Measurements from ENCODE around the gene ABRAXAS1. TPM values are rescaled to one million over a fixed set of nuclear protein-coding genes. Genes with fewer than 3 reads are reported as not detected.
A peak's percentile ranks its signal among the peaks of the same experiment; 100 is the strongest.

ABRAXAS1 gene
- polyA plus RNA-seq, 1 of the 3 experiments (the other 2 are of a cell fraction) = 4.9 TPM

GRCh38 chr4:83489711-83490326 is 4.9 kb upstream of the ABRAXAS1 start:
- Histone ChIP-seq H3K9me3 (no peaks in the 10 kb centered on the region), H3K4me3 (ENCODE audit: low read depth in 2 of 2, low read length in 1 of 2) (no peak overlapping the region), H3K4me1 (ENCODE audit: control insufficient read depth in 1 of 2, insufficient read depth in 2 of 2, low read depth in 1 of 2, low read length in 1 of 2) (0 out of 4 replicates have a peak, but pooled peaks cover 0 to 6% of the 10 kb centered on the region in 2 experiments), H3K4me2 (no peak overlapping the region), H3K27me3 (ENCODE audit: insufficient read depth) (no peaks in the 10 kb centered on the region), H4K20me1 (ENCODE audit: insufficient read depth) (no peaks in the 10 kb centered on the region), H3K9ac (no peak overlapping the region), H3K36me3 (replicated peaks in 1 of 2; ENCODE audit: control insufficient read depth in 1 of 2, insufficient read depth in 2 of 2, low read length in 1 of 2) (no peaks in the 10 kb centered on the region), H3K27ac (ENCODE audit: low read depth in 2 of 2, low read length in 1 of 2) (no peak overlapping the region), H3K79me2 (ENCODE audit: insufficient read depth) (no peaks in the 10 kb centered on the region), H2AFZ (ENCODE audit: low read depth) (peak overlapping the region; percentile 59; the same call in 1 of the 2 replicates), H3F3A (replicated peaks; ENCODE audit: insufficient read depth) (no peaks in the 10 kb centered on the region), H3K9me2 (no peaks in the 10 kb centered on the region)
- CTCF ChIA-PET = interaction anchor here (0.8 to 1.9 kb wide), 3 partner anchors 9 to 155 kb away, joined by 3 to 8 read pairs (median 3); no protein-coding TSS in a partner anchor
- no peak for TF ChIP-seq NFIC (IDR thresholded peaks at IDR 0.05; ENCODE audit: borderline replicate concordance)
- no peak for TF ChIP-seq RFX5 (IDR thresholded peaks at IDR 0.05; ENCODE audit: low read length)
- no peak for TF ChIP-seq POLR2AphosphoS5 (IDR thresholded peaks at IDR 0.05; ENCODE audit: low read depth, low read length)
- TF ChIP-seq RXRA (IDR thresholded peaks at IDR 0.05; ENCODE audit: borderline replicate concordance, low read depth) = no peak
- no peak for TF ChIP-seq CTCF (IDR thresholded peaks at IDR 0.05)
- no peak for TF ChIP-seq MXI1 (IDR thresholded peaks at IDR 0.05; ENCODE audit: low read depth, low read length)
- TF ChIP-seq ELF1 (IDR thresholded peaks at IDR 0.05) = no peak
- TF ChIP-seq USF2 (IDR thresholded peaks at IDR 0.05; ENCODE audit: borderline replicate concordance, low read depth, low read length) = no peak
- no peak for TF ChIP-seq TCF12 (IDR thresholded peaks at IDR 0.05)
- no peak for TF ChIP-seq REST (IDR thresholded peaks at IDR 0.05; ENCODE audit: low read depth, low read length)
- no peak for TF ChIP-seq EZH2phosphoT487 (IDR thresholded peaks at IDR 0.05; ENCODE audit: borderline replicate concordance, low read depth)
- no peak for TF ChIP-seq YY1 (IDR thresholded peaks at IDR 0.05; ENCODE audit: low read depth)
- TF ChIP-seq GABPA (IDR thresholded peaks at IDR 0.05; ENCODE audit: low read depth) = no peak
- TF ChIP-seq MEF2A (IDR thresholded peaks at IDR 0.05; ENCODE audit: borderline replicate concordance, low read depth) = no peak
- TF ChIP-seq USF1 (IDR thresholded peaks at IDR 0.05; ENCODE audit: borderline replicate concordance, low read depth) = no peak
- no peak for TF ChIP-seq MAX (IDR thresholded peaks at IDR 0.05; ENCODE audit: low read depth)
- TF ChIP-seq EP300 (IDR thresholded peaks at IDR 0.05; ENCODE audit: borderline replicate concordance in 1 of 2, low read depth in 1 of 2, low read length in 1 of 2) = no peak
- no peak for TF ChIP-seq FOSL2 (IDR thresholded peaks at IDR 0.05; ENCODE audit: borderline replicate concordance, low read depth)
- POLR2A ChIA-PET = no interaction called here
- DNase-seq = no peak
- WGBS (ENCODE audit: low lambda C conversion rate) = 5% methylated on average over 1 of the region's 1 CpG

Data from SK-N-SH (cell line).